Gastrocnemius medialis (tissue), 4 donors: ENCODE measurements around the gene FARS2.

Experiments used
- POLR2A ChIP-seq, 2 donors: fragments of 450-650 bp; IDR thresholded peaks; one replicate each; pipeline ENCODE4 v1.6.1; 2017; ENCODE audit warnings: antibody characterized with exemption in 2 of 2, mild to moderate bottlenecking in 2 of 2, moderate library complexity in 2 of 2
- TF ChIP-seq, protein P1 (sequence below), 5 experiments: fragments of 450-650 bp in 3 of 5; fragments of 200-600 bp in 2 of 5; sonication (generic) in 2 of 5; IDR thresholded peaks in 4 of 5; conservative IDR thresholded peaks in 1 of 5; 1 replicate in 4 of 5; 2 replicates in 1 of 5; pipeline ENCODE4 v1.5.1; 2016 to 2019; ENCODE audit warnings: antibody characterized with exemption in 5 of 5, mild to moderate bottlenecking in 3 of 5, moderate library complexity in 3 of 5

DNA sequence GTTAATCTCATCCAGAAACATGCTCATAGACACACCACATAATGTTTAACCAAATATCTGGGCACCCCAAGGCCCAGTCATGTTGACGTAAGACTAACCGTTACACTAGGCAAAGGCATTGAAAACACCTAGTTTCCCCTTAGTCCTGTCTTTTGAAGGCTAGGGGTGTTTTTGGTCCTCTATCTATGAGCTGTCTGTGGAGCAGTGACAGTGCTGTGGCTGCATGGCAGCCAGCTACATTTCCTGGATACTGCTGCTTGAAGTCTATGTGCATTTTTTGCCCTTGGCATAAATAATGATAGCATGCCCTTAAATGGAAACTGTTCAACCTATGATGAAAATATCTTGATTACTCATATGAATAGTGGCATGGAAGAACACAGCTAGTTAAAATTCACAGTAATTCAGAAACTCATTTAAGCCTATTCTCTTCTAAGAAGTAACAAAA, 18.6 kb downstream of the FARS2 start:
- TF ChIP-seq, protein P1, sequence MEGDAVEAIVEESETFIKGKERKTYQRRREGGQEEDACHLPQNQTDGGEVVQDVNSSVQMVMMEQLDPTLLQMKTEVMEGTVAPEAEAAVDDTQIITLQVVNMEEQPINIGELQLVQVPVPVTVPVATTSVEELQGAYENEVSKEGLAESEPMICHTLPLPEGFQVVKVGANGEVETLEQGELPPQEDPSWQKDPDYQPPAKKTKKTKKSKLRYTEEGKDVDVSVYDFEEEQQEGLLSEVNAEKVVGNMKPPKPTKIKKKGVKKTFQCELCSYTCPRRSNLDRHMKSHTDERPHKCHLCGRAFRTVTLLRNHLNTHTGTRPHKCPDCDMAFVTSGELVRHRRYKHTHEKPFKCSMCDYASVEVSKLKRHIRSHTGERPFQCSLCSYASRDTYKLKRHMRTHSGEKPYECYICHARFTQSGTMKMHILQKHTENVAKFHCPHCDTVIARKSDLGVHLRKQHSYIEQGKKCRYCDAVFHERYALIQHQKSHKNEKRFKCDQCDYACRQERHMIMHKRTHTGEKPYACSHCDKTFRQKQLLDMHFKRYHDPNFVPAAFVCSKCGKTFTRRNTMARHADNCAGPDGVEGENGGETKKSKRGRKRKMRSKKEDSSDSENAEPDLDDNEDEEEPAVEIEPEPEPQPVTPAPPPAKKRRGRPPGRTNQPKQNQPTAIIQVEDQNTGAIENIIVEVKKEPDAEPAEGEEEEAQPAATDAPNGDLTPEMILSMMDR (IDR thresholded peaks at IDR 0.05 in 4 of 5, conservative IDR thresholded peaks at IDR 0.05 in 1 of 5): no peak
- no peak for TF ChIP-seq POLR2A (IDR thresholded peaks at IDR 0.05)
